Hippocampal formation (tissue), 2 donors: ENCODE measurements around the gene USP25.

Source experiments
- DNase-seq, 2 donors: peaks; one replicate each; lab custom pipeline; 2025; lab: John Stamatoyannopoulos, UW

Gene USP25

DNA sequence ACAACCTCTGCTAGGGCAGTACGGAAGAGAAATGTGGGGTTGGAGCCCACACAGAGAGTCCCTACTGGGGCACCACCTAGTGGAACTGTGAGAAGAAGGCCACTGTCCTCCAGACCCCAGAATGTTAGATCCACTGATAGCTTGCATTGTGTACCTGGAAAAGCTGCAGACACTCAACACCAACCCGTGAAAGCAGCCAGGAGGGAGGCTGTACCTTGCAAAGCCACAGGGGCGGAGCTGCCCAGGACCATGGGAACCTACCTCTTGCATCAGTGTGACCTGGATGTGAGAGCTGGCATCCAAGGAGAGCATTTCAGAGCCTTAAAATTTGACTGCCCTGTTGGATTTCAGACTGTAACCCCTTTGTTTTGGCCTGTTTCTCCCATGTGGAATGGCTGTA lies 85.5 kb downstream of the USP25 start:
- no peak for DNase-seq

GRCh38 chr21:15820327-15820726 lies 90.5 kb downstream of the USP25 start:
- DNase-seq: no peak

GRCh38 chr21:15820852-15821379 lies 91.1 kb downstream of the USP25 start:
- no peak for DNase-seq

DNA sequence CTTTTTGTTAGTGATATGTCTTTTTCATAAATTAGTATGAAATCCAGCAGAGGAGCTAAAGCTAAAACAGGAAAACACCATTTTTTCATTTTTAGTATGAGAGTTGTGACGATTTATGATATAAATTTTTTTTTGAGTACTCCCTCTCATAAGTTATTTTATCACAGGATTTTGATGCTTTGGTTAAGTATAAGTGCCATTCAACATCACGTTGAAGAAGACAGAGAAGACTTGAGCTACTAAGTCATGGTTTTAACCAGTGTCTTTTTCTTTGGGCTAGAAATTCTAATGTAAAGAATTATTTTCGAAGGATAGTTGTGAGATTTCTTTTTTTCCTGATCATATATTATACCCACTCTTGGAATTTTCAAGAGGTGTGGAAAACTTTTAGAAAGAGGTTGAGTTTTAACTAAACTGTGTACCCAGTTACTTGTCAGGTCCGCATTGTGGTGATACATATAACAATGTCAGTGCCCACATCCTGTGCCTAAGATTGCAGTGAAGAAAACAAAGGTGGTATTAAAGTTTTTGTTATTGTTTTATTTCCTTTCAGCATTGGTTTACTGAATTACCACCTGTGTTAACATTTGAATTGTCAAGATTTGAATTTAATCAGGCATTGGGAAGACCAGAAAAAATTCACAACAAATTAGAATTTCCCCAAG lies 93.8 kb downstream of the USP25 start:
- no peak for DNase-seq

- no peak for DNase-seq
These were observed 95.9 kb downstream of the USP25 start for GRCh38 chr21:15825700-15826099.

DNA sequence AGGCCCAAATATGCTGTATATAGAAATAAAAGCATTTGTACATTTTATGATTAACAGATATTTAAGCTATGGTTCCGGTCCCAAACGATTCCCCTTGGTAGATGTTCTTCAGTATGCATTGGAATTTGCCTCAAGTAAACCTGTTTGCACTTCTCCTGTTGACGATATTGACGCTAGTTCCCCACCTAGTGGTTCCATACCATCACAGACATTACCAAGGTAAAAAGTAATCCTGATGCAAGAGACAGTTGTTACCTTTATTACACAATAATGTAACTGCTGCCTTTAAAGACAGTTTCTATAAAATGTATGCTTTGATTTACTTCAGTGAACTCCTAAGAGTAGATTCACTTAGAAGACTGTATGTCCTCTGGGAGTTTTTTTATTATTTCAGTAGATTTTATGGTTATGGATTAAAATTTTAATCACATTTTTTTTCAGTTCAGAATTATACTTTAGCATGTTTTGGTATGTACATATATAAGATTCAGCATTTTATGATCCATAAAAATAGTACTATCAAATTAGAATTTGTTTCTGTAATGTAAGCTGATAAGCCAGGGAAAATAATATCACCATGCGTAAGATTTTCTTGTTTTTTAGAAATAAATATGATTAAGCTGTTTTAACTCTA lies 96.5 kb downstream of the USP25 start:
- DNase-seq: peak in 1 of 2 donors; percentile 19

DNA sequence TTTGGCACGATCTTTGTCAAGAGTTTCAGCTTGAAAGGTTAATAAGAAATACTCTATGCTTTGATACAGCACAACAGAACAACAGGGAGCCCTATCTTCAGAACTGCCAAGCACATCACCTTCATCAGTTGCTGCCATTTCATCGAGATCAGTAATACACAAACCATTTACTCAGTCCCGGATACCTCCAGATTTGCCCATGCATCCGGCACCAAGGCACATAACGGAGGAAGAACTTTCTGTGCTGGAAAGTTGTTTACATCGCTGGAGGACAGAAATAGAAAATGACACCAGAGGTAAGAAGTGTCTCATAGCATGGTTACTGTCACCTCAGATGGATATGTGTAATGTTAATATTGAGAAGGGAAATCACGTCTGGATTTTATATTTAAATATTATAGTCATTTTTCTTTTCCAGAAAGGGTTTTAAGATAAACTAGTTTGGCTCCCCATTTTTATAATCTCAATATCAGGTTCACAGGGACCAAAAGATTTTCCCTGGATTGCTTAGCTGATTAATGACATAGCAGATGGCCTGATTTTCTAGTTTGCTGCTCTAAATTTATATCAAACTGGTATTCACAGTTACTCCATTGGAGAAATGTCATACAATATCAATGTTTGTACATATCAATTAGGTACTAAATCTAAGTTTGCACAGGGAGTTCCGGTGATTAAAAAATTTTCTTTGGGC lies 97.3 kb downstream of the USP25 start:
- DNase-seq: no peak

- DNase-seq: no peak
These were observed 101.7 kb downstream of the USP25 start for GRCh38 chr21:15831497-15831896.

- DNase-seq: no peak
These were observed 107.9 kb downstream of the USP25 start for GRCh38 chr21:15837645-15838044.

DNA sequence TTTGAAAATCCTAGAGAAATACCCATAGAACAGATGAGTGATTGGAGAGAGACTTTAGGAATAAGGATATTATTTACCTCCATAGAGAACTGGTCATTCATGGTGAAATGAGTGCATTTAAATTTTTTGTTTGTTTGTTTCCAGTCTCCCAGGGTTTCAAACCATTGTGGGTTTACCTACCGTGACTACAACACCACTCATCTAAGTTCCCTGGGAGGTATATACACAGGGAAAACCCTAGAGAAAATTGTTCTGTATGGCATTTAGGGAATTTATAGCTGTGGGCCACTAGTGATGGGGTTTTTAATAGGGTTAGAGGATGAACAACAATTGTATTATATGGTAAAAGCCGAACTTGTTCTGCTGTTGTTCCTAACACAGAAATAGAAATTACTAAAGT lies 109.2 kb downstream of the USP25 start:
- DNase-seq: no peak

DNA sequence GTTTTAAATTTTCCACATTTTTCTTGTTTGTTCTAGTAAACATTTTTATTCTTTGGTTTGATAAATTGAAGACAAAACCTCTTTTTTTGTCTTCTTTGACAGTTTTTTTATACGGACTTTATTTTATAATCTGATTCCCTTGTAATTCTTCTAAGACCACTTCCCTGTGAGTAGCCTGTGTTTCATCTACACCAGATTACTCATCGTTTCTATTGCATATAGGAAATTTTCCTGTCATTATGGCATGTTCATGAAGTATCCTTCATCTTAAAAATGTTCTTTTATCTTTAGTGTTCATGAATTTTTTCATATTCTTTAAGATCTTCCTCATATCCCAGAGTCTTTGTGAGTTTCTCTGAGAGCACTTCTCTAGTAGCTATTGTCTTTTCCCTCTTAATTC lies 109.8 kb downstream of the USP25 start:
- no peak for DNase-seq

GRCh38 chr21:15840406-15840805 lies 110.6 kb downstream of the USP25 start:
- no peak for DNase-seq

GRCh38 chr21:15841856-15842564 lies 112.2 kb downstream of the USP25 start:
- DNase-seq: no peak

GRCh38 chr21:15842565-15842880 lies 112.7 kb downstream of the USP25 start:
- no peak for DNase-seq

- no peak for DNase-seq
These were observed 114.0 kb downstream of the USP25 start for GRCh38 chr21:15843766-15844165.

DNA sequence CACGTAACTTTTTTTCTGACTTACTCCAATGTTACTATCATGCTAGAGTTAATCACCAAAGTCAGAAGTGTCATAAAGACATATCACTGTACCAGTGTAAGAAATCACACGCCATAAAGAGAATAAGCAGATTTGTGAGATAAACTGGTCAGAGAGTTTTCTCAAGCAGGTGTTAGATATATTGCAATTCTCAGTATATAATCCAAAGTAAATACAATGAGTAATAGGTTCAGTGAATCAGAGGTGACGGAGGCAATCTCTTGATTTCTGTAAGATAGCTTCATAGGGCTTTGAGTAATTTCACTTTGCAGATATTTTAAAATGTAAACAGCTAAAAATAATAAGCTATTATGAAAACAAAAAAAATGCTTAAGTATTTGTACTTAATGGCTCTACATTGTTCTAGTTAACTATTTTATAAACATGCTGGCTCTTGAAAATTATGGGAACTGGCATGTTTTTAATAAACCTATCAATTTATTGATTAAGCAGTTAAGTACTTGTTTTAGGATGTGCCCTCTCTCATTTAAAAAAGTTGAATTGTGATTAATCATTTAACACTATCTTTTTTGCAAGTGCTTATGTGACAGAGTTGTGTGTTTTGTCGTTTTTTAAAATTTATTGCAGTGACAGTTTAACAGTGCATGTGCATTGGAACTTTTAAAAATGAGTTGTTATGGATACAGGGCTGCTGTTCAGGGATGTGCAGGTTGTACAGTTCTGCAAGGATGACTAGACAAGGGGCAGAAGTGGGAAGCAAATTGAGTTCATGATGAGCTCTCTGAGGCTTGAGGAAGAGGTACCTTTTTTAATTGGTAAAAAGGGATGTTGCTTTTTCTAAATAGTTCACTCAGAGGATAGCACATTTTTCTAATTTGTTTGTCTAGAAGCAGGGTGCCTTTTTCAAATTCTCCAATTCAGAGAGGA lies 119.1 kb downstream of the USP25 start:
- DNase-seq: no peak

- DNase-seq: no peak
These were observed 120.1 kb downstream of the USP25 start for GRCh38 chr21:15849927-15850326.

DNA sequence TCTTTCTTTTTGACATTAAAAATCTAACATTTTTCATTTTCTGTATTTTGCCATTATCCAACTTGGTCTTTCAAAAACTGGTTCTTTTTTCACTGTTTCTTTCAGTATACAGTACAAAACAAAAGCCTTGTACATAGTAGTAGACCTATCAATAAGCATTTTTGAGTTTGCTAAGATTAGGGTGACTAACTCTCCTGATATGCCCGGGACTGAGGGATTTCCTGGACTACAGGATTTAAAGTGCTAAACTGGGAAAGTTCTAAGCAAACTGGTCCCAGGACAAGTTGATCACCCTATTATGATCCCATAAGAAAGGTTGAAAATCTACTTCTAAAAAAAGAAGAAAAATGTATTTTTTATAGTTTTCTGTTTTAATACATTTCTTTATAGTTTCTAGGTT lies 120.9 kb downstream of the USP25 start:
- DNase-seq: no peak

DNA sequence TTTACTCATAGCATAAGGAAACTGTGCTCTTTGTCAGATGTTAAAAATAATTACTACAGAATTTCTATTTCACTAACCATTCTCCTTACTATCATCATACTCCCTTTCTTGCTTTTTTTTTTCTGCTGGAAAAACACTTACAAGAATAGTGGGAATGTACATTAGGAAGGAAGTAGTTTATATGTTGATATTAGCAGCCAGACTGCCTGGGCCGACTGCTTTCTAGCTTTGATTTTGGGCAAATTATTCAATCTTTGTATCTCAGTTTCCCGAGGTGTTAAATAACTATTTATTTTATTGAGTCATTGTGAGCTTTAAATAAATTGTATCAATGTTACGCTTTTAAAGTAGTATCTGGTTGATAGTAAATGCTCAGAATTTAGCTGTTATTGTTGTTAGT lies 122.4 kb downstream of the USP25 start:
- no peak for DNase-seq

GRCh38 chr21:15853126-15853525 lies 123.3 kb downstream of the USP25 start:
- no peak for DNase-seq

DNA sequence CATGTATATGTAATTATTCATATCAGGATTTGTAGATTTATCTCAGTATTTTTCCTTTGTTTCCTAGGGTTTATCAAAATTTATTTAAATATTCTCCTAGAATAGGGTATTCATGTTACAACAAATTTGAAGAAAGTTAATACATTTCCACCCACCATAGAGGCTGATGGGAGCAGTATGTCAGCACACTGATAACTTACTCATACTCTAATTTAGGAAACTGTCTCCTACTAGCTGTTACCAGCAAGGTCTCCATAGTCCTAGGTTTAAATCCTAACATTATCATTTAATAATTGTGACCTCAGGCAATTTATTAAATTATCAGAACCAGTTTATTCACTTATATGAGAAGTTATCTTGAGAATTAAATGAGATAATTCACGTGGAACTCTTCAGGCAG lies 127.0 kb downstream of the USP25 start:
- no peak for DNase-seq

- DNase-seq: no peak
These were observed 128.0 kb downstream of the USP25 start for GRCh38 chr21:15857740-15858139.
